Osteoblast (primary cell): Measurements from ENCODE around the gene CPSF7. TPM values are rescaled to one million over a fixed set of nuclear protein-coding genes. Genes with fewer than 3 reads are reported as not detected.

ENCODE experiments used
- DNase-seq: peaks from one replicate; pipeline ENCODE4 v3.0.0; 2011; ENCODE audit warnings: low spot score, mixed read lengths; ENCODE audit not compliant: insufficient read length; ENCODE audit errors: missing footprints
- H2AFZ ChIP-seq: 2 replicates; pipeline ENCODE4 v1.6.0; 2011; ENCODE audit warnings: mild to moderate bottlenecking, low read length
- H3K27ac ChIP-seq: 2 replicates; pipeline ENCODE4 v1.5.1; 2011; ENCODE audit warnings: mild to moderate bottlenecking, low read depth, low read length, moderate library complexity
- H3K27me3 ChIP-seq: 2 replicates; pipeline ENCODE4 v1.6.0; 2012; ENCODE audit warnings: mild to moderate bottlenecking, control low read depth, inconsistent platforms, low read length, moderate library complexity; ENCODE audit not compliant: insufficient read depth
- H3K36me3 ChIP-seq: 2 replicates; pipeline ENCODE4 v1.5.1; 2011; ENCODE audit warnings: mild to moderate bottlenecking, low read length, control low read depth, moderate library complexity; ENCODE audit not compliant: insufficient read depth
- H3K4me1 ChIP-seq: 2 replicates; pipeline ENCODE4 v1.5.1; 2011; ENCODE audit warnings: mild to moderate bottlenecking, low read length, control low read depth, moderate library complexity; ENCODE audit not compliant: insufficient read depth
- H3K4me2 ChIP-seq: 2 replicates; pipeline ENCODE4 v1.6.0; 2011; ENCODE audit warnings: mild to moderate bottlenecking, low read length; ENCODE audit not compliant: insufficient read depth
- H3K4me3 ChIP-seq: fragments of 200-600 bp; sonication (generic); 3 replicates; pipeline ENCODE4 v1.5.1; 2012; ENCODE audit warnings: mild to moderate bottlenecking, low read length, inconsistent platforms; ENCODE audit not compliant: insufficient read depth
- H3K79me2 ChIP-seq: 2 replicates; pipeline ENCODE4 v1.6.0; 2012; ENCODE audit warnings: mild to moderate bottlenecking, low read length, control low read depth, inconsistent platforms; ENCODE audit not compliant: insufficient read depth
- H3K9me3 ChIP-seq: 2 replicates; pipeline ENCODE4 v1.5.1; 2011; ENCODE audit warnings: low read depth, low read length, control low read depth
- H4K20me1 ChIP-seq: 2 replicates; pipeline ENCODE4 v1.6.0; 2012; ENCODE audit warnings: mild to moderate bottlenecking, low read length, control low read depth; ENCODE audit not compliant: insufficient read depth
- total RNA-seq: library from RNA; depleted of rRNA; stranded (reverse); fragments of >200 nt; gene quantifications from 2 replicates; pipeline ENCODE4 v1.2.3, GENCODE V29; 2012
- TF ChIP-seq, protein P1 (sequence below): IDR thresholded peaks from 2 replicates; pipeline ENCODE4 v1.5.1; 2011; ENCODE audit warnings: mild to moderate bottlenecking, low read depth, low read length, moderate library complexity; ENCODE audit errors: extremely low read depth

Gene CPSF7
- total RNA-seq, 1 donor, result 29.0 TPM

DNA sequence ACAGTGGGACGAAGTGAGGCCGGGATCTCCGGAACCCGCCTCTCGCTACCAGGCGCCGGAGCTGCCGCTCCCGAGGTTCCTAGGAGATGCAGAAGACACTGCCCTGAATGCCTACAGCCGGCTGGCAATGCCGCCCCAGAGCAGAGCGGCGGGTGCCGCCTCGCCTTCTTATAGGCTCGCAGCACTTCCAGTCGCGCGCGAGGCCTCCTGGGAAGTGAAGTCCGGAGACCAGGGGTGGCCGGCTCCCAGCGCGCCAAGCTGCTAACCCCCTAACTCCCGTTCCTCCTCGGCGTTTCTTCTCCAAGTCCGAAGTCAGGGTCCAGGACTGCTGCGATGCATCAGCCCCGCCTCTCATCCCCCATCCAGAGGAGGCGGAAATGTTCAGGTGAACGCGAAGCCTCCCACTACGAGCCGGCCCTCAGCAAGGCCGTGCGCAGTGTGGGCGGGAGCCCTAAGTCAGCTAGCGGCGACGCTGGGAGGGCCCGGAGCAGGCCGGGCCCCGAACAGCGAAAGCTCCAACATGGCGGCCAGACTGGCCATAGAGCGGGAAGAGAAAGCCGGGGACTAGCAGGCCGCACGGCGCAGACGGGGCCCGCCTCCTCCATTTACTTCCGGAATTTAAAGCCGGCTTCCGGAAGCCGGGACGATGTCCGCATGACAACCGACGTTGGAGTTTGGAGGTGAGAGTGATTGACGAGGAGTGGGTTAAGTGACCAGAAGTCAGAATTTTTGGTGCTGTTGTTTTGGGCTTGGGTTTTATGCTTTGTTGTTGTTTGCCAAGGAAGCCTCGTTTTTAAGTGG is 67.8 kb downstream of the CPSF7 start, which contains the start of the genes CYB561A3 and TMEM138:
CYB561A3 (minus strand) TSS at position 142 of the 801 bp plus-strand sequence. CDS start 5,169 bp downstream, outside the sequence.
TMEM138 (plus strand) TSS at position 634 of the 801 bp plus-strand sequence. CDS start 2,017 bp downstream, outside the sequence.
- H3K27ac ChIP-seq, result peak within 1 kb of the TSS; percentile 96
- H3K4me2 ChIP-seq, result peak within 1 kb of the TSS; percentile 99
- H4K20me1 ChIP-seq, result peaks cover 3% of the 10 kb centered on the region
- peak within 1 kb of the TSS; percentile 99 for H2AFZ ChIP-seq
- peaks cover 45% of the 10 kb centered on the region for H3K4me1 ChIP-seq
- H3K4me3 ChIP-seq, result peak within 1 kb of the TSS; percentile 84
- H3K79me2 ChIP-seq, result peaks cover 53% of the 10 kb centered on the region
- peaks cover 36% of the 10 kb centered on the region for H3K36me3 ChIP-seq
- TF ChIP-seq, protein P1, sequence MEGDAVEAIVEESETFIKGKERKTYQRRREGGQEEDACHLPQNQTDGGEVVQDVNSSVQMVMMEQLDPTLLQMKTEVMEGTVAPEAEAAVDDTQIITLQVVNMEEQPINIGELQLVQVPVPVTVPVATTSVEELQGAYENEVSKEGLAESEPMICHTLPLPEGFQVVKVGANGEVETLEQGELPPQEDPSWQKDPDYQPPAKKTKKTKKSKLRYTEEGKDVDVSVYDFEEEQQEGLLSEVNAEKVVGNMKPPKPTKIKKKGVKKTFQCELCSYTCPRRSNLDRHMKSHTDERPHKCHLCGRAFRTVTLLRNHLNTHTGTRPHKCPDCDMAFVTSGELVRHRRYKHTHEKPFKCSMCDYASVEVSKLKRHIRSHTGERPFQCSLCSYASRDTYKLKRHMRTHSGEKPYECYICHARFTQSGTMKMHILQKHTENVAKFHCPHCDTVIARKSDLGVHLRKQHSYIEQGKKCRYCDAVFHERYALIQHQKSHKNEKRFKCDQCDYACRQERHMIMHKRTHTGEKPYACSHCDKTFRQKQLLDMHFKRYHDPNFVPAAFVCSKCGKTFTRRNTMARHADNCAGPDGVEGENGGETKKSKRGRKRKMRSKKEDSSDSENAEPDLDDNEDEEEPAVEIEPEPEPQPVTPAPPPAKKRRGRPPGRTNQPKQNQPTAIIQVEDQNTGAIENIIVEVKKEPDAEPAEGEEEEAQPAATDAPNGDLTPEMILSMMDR, result no peak
- no peaks in the 10 kb centered on the region for H3K27me3 ChIP-seq
- no peaks in the 10 kb centered on the region for H3K9me3 ChIP-seq
- peak; percentile 97 for DNase-seq

DNA sequence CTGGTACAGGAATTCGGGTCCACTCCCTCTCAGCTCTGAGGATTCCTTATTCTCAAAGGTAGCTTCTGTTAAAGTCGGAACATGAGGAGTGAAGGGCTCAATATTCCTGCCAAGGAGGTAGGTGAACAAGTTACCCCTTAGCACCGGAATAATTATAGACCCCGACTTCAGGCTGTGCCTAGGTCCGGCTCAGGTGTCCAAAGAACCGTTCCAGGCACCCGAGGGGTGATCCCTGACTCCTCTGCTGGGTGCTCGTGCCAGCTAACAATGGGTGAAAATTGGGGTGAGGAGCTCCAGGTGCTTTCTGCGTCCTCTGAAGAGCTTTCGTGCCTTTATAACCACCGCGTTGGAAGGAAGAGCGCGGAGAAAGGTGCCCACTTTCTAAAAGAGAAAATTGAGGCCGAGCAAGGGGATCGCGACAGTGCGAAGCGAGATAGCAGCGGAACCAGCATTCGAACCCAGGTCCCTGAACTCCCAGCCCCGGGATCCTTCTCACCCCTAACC is 68.5 kb downstream of the CPSF7 start:
- TF ChIP-seq, protein P1, result no peak
- Histone ChIP-seq H3K27me3 (no peaks in the 10 kb centered on the region), H3K4me1 (peaks cover 39% of the 10 kb centered on the region), H3K9me3 (no peaks in the 10 kb centered on the region), H2AFZ (peak overlapping the region; percentile 99), H3K4me2 (peak overlapping the region; percentile 99), H3K79me2 (peaks cover 49% of the 10 kb centered on the region), H3K27ac (peak overlapping the region; percentile 96), H4K20me1 (peaks cover 3% of the 10 kb centered on the region), H3K36me3 (peaks cover 32% of the 10 kb centered on the region), H3K4me3 (peak overlapping the region; percentile 84)
- peak; percentile 30 for DNase-seq

GRCh38 chr11:61359516-61359915 is 70.3 kb downstream of the CPSF7 start:
- Histone ChIP-seq H3K27me3 (no peaks in the 10 kb centered on the region), H2AFZ (no peak overlapping the region), H3K4me3 (no peak overlapping the region), H3K9me3 (no peaks in the 10 kb centered on the region), H3K79me2 (peaks cover 47% of the 10 kb centered on the region), H4K20me1 (peaks cover 3% of the 10 kb centered on the region), H3K27ac (no peak overlapping the region), H3K4me1 (peaks cover 29% of the 10 kb centered on the region), H3K36me3 (peaks cover 26% of the 10 kb centered on the region), H3K4me2 (peak overlapping the region; percentile 63)
- no peak for DNase-seq
- TF ChIP-seq, protein P1, result no peak

- Histone ChIP-seq H3K36me3 (peaks cover 25% of the 10 kb centered on the region), H3K4me2 (no peak overlapping the region)
- TF ChIP-seq, protein P1, result no peak
These were observed 71.2 kb downstream of the CPSF7 start for GRCh38 chr11:61358566-61358965.

More at GRCh38 chr11:61358566-61358965, 71.2 kb downstream of the CPSF7 start:
- H3K4me3 ChIP-seq, result no peak overlapping the region
- no peaks in the 10 kb centered on the region for H3K27me3 ChIP-seq
- H3K9me3 ChIP-seq, result no peaks in the 10 kb centered on the region
- H3K27ac ChIP-seq, result no peak overlapping the region
- H2AFZ ChIP-seq, result no peak overlapping the region
- H4K20me1 ChIP-seq, result peaks cover 7% of the 10 kb centered on the region
- H3K79me2 ChIP-seq, result peaks cover 38% of the 10 kb centered on the region
- DNase-seq, result peak; percentile 23
- peaks cover 28% of the 10 kb centered on the region for H3K4me1 ChIP-seq
